Central memory CD4-positive, alpha-beta T cell (primary cell): ENCODE data around the gene PISD.
A peak's percentile ranks its signal among the peaks of the same experiment; 100 is the strongest.
"Not testable (repeated sequence)": the region's sequence is repeated elsewhere in the genome, so short reads cannot be mapped to it uniquely, and the experiment has no call there.

Experiments
- DNase-seq: peaks from one replicate; pipeline ENCODE4 v3.0.0; 2022

PISD gene

DNA sequence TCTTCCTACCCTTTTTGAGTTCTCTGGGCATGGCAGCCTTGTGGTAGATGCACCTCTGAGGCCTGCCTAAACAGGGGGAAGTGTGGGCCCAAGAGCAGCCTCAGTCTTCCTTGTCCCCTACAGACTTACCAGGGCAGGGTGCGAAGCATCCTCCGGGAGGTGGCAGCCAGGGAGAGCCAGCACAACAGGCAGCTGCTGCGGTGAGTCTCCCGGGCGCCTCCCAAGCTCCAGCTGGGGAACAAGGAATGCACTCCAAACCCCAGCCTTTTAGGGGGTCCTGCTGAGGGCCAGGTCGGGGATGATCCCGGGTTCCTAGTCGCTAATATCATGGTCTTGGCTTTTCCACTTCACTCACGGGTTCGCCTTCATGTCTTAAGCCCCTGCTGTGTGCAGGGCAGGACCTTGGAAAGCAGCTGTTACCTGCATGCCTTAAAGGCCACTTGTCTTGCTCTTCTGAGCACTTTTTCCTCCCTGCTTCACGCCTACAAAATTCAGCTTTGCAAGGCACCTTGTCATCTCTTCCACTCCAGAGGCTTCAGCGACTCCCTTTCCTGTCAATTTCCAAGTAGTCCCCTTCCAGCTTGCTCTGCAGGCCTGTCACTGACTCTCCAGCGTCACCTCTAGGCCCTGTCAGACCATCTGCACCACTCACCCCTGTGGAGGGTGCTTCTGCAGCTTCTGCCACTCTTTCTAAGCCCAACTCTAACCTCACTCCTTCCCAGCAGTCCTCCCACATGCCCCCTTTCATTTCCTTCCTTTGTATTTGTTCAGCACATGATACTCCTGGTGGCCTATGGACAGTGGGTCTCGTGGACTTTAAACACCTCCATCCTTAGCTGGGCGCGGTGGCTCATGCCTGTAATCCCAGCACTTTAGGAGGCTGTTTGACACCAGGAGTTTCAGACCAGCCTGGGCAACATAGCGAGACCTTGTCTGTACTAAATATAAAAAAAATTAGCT lies 57.0 kb downstream of the PISD start:
- DNase-seq = no peak

GRCh38 chr22:31604137-31604705 lies 57.8 kb downstream of the PISD start:
- no peak for DNase-seq

DNA sequence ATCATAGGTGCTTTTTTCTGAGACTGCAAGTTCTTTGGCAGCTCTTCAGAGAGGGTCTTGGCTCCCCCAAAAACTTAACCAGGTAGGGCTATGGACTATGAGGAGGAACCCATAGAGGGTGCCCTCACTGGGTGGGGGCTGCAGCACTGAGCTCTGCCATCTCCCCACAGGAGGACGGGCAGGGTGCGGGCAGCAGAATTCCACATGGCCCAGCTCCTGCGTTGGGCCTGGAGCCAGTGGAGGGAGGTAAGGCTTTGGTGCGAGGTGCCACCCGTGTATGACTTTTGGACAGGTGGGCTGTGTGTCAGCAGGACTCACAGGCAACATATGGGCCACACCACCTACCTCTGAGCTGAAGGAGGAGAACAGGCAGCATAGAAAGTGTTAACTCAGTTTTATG lies 58.4 kb downstream of the PISD start:
- no peak for DNase-seq

- DNase-seq = no peak
Observed at GRCh38 chr22:31603081-31603525, 58.9 kb downstream of the PISD start.

DNA sequence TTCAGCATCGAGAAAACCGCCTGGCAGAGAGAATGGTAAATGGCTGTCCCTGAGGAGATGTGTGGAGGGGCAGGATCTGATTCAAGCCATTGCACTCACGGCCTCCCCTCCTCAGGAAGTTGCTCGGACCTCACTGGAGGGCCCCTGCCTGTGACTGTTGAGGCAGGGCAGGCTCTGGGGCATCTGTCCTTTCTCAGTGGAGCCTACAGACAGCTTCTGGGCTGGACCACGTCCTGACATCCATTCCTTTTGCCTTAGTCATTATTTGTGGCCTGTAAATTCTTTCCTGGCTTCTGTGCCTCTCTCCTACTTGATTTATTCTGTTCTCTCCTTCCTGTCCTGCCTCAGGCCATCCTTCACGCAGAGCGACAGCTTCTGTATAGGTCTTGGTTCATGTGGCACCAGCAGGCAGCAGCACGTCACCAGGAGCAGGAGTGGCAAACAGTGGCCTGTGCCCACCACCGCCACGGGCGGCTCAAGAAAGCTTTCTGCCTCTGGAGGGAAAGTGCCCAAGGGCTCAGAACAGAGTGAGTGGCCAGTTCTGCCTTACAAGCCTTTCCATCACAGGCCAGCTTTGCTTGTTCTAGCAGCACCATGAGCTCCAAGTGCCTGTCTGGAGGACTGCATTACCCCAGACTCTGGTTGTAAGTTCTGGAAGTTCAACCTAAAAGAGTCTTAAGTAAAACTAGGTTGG lies 59.6 kb downstream of the PISD start:
- no peak for DNase-seq

DNA sequence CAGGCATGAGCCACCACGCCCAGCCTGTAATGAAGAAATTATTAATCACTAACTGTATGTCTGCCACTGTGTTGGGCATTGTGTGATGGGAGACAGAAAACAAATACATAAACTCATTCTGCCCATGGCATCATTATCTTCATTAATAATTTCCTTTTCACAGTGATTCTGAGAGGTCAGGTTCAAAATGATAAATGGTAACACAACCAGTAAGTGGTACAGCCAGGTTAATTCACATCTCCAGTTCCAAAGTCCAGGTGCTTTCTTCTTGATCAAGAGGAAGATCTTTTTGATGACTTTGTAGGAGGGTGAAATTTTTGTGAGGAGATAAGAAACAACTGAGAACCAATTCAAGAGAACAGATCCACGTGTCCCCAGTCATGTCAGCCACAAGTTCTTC lies 66.7 kb downstream of the PISD start:
- no peak for DNase-seq

- not testable (repeated sequence) for DNase-seq
Observed at GRCh38 chr22:31590161-31590560, 71.9 kb downstream of the PISD start.

GRCh38 chr22:31588970-31589675 lies 72.9 kb downstream of the PISD start:
- no peak for DNase-seq

DNA sequence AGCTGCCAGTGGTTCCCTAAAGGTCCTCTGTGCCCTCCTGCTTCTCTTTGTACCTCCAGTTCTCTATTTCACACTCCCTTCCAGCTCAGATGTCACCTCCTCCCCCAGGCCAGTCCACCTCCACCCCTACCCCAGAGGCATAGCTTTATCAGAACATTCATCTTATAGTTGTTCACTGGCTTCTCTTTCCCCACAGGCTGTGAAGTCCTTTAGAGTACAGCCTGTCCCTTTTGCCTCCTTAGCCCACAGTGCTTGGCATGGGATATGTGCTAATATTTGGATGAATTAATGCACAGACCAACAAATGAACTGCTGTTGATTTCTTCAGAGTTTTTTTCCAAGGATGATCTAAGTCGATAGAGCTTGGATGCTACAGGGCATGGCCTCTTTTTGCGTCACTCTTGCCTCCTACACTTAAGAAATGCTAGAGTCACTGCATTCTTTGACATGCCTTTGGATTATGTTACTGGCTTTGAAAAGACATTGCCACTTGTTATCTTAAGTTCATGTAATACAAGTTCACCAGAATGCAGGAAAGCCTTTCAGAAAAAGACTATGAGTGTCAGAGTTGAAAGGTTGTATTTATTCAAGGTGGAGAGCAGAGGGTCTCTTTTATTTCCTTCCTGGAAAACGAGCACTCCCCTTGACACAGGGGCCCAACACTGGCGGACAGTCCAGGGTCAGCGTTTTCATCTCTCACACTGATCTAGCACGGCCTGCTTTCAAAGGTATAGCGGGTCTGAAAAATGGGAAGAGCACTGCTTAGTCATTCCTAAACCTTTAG lies 75.7 kb downstream of the PISD start:
- DNase-seq = no peak

DNA sequence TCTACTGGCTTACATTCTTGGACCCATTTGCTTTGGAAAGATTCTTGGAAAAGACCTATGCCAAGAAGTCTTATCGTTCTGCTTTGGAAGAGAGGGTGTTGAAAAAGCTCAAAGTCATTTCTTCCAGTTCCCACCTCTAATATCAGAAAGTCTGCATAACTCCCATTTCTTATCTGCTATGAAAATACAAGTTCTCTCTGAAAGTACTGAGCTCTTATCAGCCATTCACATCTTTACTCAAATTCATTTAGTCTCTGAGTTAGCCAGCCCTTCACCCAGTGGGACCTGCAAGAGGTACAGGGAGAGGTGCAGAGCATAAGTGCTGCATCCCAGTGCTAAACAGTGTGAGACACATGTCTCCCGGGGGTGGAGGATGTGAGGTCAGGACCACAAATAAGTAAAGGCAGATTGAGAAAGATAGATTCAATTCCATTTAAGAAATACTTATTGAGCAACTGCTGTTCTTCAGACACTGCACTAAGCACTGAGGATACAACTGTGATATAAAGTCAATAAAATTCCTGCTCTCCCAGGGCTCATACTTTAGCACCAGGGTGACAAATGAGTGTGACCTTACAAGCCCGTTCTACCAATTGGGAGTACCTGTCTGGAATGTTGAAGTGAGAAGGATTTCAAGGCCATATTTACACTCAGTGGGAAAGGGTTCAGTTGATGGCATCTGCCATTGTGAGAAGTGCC lies 76.7 kb downstream of the PISD start:
- no peak for DNase-seq

DNA sequence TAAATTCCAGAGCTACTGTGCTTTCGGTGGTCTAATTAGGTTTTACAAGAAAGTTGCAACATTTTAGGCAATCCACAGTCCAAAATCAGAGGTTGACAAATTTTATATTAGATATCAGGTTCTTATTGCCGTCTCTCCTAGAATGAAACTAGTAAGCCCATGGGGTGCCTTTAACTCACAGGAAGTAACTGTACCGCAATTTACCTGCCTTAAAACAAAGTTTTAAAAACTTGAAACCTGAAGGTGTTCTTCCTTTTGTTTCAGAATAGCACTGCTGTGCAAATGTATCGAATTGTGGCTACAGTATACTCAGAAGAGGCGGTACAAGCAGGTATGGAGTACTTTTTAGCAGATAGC lies 77.2 kb downstream of the PISD start:
- peak; percentile 17 for DNase-seq

GRCh38 chr22:31583861-31584485 lies 78.0 kb downstream of the PISD start:
- DNase-seq = no peak

DNA sequence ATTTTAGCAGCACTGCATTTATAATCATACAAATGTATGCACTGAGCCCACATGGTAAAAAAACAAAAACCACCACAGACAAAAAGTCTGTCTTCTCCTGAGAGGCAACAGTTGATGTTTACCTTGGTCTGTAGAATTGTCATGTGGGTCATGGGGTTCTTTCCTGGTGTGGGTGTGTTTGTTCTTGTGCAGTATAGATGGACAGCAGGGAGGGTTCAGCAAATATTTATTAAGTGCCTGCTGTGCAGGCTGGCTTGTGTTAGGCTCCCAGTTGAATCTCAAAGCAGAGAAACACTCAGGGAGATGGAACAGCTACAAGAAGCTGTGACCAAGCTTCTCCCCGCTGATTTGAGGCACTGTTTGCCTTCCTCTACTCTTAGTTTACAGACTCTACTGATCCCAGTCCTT lies 82.2 kb downstream of the PISD start:
- no peak for DNase-seq

DNA sequence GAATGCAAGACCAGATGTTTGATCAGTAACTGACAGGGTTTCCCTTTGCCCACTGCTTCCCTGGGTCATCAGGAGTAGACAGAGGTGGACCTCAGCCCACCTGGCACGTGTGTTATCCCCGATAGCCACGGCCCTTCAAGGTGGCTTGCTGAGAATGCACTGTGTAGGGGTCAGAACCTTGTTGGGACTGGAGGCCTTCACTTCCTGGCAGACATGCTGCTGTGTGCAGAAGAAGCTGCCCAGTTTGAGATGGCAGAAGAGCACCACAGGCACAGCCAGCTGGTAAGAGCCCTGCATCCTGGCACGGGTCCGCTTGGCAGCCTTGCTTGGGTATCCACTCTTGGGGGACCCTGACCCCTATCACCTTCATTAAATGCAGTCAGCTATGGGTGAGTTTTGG lies 83.8 kb downstream of the PISD start:
- no peak for DNase-seq

DNA sequence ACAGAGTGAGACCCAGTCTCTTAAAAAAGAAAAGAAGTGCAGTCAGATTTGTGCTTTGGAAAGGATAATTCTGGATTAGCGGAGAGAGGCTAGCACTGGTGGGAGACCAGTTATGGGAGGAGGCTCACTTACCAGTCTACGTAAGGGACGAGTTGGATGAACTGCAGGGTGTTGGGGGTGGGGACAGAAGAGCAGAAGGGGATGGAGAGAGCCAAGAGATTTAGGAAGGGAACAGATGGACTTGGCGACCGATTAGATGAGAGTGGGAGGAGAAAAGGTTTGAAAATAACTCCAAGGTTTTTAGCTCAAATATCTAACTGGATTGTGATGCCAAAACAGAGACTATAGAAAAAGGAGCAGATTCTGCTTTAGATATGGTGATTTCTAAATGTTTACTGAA lies 84.3 kb downstream of the PISD start:
- DNase-seq = no peak

DNA sequence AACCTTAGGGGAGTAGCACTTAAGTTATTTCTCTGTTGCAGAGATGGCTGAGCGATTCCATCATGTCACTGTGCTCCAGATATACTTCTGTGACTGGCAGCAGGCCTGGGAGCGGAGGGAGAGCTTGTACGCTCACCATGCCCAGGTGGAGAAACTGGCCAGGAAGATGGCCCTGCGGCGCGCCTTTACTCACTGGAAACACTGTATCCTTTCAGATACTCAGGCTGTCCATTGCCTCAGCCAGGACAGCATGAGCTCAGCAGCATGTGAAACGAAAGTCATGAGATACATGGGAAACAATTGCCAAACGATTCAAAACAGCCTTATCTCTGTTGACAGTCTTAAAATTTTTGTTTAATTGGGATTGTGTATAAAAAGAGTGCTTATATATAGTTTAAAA lies 86.8 kb downstream of the PISD start:
- DNase-seq = no peak

DNA sequence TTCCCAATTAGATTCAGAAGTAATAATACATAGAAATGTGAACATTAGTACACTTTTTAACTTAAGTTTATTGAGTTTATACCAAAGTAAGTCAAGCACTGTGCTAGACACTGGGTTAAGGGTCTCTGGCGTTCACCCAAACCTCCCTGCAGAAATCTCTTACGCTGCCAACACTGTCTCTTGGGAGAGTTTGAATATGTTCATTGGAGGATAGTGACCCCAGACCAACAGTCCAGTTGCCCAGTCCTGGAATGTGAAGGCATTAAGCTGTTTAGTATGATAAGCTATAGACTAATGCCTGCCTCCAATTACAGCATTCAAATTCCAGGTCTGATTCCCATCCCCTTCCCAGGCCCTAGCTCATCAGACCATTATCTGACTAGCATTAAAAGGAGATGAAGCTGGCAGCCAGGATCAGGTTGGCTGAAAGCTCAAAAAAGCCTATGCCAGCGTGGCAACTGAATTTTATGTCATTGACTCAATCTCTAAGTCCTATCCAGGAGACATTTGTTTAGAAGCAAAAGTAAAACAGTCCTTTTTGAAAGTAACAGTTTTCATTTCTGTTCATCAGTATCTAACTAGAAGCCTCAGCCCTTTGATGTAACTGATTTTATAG lies 87.9 kb downstream of the PISD start:
- no peak for DNase-seq

DNA sequence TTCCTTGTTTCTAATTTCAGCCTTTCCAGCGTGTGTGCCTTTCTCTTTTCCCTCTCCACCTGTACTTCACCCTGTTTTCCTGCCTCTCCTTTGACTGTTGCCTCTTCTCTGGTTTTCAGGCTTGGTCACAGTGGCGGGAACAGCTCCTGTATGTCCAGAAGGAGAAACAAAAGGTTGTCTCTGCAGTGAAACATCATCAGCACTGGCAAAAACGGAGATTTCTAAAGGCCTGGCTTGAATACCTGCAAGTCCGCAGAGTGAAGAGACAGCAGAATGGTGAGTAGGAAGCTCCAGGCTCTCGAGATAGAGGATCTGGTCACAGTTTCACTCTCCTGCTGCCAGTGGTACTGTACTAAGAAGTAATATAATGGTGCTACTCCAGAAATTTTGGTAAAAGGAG lies 89.1 kb downstream of the PISD start:
- DNase-seq = no peak

- no peak for DNase-seq
Observed at GRCh38 chr22:31569126-31569525, 92.9 kb downstream of the PISD start.
